Skin of body (tissue), 2 donors: ENCODE measurements around the gene MAT1A. TPM values are rescaled to one million over a fixed set of nuclear protein-coding genes. Genes with fewer than 3 reads are reported as not detected.
"Not testable (repeated sequence)": the region's sequence is repeated elsewhere in the genome, so short reads cannot be mapped to it uniquely, and the experiment has no call there.

Experiments used
- DNase-seq: peaks from one replicate; lab custom pipeline; 2025; lab: John Stamatoyannopoulos, UW
- total RNA-seq: library from RNA; depleted of rRNA; stranded (reverse); fragments of >200 nt; gene quantifications from one replicate; pipeline ENCODE4 v1.2.3, GENCODE V29; 2014

MAT1A gene
- 0.30 TPM for total RNA-seq

GRCh38 chr10:80289451-80290287, at the start of gene MAT1A:
TSS of gene MAT1A (minus strand) at chr10:80289658. CDS start at chr10:80289423, 235 bp downstream.
- DNase-seq = no peak

- DNase-seq = no peak
These were observed 44.5 kb upstream of the MAT1A start for GRCh38 chr10:80333983-80334382.

- DNase-seq = no peak
These were observed 35.5 kb upstream of the MAT1A start for GRCh38 chr10:80324891-80325364.

- no peak for DNase-seq
These were observed 34.6 kb upstream of the MAT1A start for GRCh38 chr10:80324086-80324485.

GRCh38 chr10:80323311-80323710, 33.9 kb upstream of the MAT1A start:
- DNase-seq = no peak

GRCh38 chr10:80322711-80323110, 33.3 kb upstream of the MAT1A start:
- DNase-seq = no peak

- no peak for DNase-seq
These were observed 32.7 kb upstream of the MAT1A start for GRCh38 chr10:80322158-80322557.

- DNase-seq = no peak
These were observed 31.7 kb upstream of the MAT1A start for GRCh38 chr10:80321183-80321582.

- no peak for DNase-seq
These were observed 30.9 kb upstream of the MAT1A start for GRCh38 chr10:80320377-80320776.

- no peak for DNase-seq
These were observed 30.4 kb upstream of the MAT1A start for GRCh38 chr10:80319725-80320290.

GRCh38 chr10:80319318-80319717, 29.9 kb upstream of the MAT1A start:
- DNase-seq = no peak

- DNase-seq = no peak
These were observed 29.3 kb upstream of the MAT1A start for GRCh38 chr10:80318742-80319141.

- no peak for DNase-seq
These were observed 25.9 kb upstream of the MAT1A start for GRCh38 chr10:80315391-80315790.

GRCh38 chr10:80313523-80313922, 24.1 kb upstream of the MAT1A start:
- DNase-seq = no peak

- not testable (repeated sequence) for DNase-seq
These were observed 16.5 kb upstream of the MAT1A start for GRCh38 chr10:80305989-80306388.

GRCh38 chr10:80296942-80297341, 7.5 kb upstream of the MAT1A start:
- DNase-seq = no peak

- no peak for DNase-seq
These were observed 3.3 kb upstream of the MAT1A start for GRCh38 chr10:80292607-80293239.

GRCh38 chr10:80290474-80291220, 1.2 kb upstream of the MAT1A start:
- DNase-seq = no peak

GRCh38 chr10:80288849-80289248, 609 bp downstream of the MAT1A start:
- no peak for DNase-seq

- DNase-seq = no peak
These were observed 4.9 kb downstream of the MAT1A start for GRCh38 chr10:80284522-80284921.

GRCh38 chr10:80283536-80284199, 5.8 kb downstream of the MAT1A start:
- DNase-seq = no peak
